ENCODE results near the gene ZSCAN10.
A peak's percentile ranks its signal among the peaks of the same experiment; 100 is the strongest.

Gene ZSCAN10

DNA sequence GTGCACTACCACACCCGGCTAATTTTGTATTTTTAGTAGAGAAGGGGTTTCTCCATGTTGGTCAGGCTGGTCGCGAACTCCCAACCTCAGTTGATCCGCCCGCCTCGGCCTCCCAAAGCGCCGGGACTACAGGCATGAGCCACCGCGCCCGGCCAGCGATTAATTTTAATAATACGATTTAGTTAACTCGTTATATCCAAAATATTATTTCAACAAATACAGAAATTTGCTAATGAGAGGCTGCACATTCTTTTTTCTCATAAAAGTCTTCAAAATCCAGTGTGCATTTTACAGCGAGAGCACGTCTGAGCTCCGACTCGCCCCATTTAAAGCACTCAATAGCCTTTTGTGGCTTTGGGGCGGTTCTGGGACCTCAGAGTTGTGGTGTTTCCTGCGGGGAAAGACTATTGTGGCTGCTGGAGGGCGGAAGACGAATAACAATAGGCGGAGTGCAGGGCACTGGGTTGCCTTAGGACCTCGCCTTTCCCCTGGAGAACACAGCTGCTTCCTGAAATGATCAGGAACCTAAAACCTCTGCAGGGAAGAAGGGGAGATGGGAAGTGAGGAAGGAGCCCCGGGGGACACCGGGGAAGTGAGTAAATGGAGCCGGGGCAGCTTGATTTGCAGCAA, 2.9 kb upstream of the ZSCAN10 start:
- no peak for DNase-seq

DNA sequence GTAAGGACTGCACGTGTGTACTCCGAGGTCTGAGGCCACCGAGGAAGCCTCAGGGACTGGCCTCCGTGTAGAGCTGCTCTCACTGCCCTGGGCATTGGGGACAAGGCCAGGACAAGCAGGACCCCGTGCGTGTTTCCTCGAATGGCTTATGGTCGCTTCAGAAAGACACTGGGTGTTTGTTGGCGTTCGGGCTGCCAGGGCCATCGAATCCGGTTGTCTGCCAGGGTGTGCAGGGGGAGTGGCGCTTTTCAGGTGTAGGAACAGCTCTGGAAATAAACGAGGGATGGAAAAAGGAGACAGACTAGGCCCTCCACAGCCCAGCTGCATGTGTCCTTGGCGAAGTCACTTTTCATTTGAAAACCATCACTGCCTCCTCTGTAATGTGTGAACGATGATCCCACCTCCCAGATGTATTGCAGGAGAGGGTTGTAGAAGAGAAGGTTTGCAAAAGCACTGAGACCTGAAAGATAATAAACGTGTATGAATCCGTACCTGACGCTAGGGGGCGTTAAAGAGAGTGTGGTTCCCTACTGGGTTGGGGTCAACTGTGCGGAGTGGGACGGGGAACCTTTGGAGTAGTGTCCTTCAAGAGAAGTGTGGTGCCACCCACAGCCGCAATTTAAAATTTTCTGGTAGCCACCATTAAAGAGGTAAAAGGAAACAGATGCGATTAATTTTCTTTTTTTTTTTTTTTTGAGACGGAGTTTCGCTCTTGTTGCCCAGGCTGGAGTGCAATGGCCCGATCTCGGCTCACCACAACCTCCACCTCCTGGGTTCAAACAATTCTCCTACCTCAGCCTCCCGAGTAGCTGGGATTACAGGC, 2.1 kb upstream of the ZSCAN10 start:
- DNase-seq = peak; percentile 43 to 45

DNA sequence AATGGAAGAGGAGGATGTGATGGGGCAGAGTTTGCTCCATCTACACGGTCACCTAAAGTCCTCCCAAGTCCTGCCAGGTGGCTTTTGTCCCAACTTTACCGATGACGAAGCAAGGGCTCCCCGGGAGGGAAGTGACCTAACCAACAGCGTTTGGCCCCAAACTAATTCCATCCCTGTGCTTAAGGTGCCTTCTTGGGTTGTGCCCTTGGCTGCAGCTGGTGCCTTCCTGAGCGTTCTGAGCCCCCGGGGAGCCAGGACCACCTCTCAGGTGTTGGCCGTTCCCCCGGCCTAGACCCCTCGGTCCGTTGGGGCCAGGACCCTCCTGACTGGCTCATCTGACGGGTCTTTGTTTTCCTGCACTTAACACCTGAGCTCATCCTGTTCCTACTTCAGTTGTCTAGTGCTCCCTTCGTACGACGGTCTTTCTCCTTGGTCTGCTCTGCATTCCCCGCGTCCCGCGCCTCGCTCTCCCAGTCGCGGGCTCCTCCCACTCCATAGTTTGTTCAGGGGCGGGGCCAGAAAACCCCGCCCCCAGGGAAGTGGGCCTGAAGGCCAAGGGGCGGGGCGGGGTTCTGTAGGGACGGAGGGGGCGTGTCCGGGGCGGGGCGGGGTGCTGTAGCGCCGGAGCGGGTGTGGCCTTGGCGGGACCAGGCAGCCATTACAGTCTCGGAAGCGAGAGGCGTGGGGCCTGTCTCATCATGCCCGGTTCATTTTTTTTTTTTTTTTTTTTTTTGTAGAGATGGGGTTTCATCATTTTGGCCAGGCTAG, 822 bp upstream of the ZSCAN10 start:
- DNase-seq = peak; percentile 84 to 86

DNA sequence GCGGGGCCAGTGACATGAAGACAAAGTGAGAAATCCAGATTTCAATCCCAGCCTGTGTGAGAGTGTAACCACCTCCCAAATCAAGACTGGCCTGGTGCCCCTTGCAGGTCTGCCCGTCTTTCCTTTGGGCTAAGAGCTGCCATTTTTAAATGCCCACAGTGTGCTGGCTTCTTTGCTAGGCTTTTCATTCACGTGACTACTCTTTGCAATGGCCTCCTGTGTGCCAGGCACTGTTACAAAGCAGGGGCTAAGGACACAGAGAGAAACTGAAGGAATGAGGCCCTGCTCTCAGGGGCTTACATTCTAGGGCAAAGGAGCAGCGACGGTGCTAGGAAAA, 269 bp upstream of the ZSCAN10 start:
- DNase-seq = no peak

DNA sequence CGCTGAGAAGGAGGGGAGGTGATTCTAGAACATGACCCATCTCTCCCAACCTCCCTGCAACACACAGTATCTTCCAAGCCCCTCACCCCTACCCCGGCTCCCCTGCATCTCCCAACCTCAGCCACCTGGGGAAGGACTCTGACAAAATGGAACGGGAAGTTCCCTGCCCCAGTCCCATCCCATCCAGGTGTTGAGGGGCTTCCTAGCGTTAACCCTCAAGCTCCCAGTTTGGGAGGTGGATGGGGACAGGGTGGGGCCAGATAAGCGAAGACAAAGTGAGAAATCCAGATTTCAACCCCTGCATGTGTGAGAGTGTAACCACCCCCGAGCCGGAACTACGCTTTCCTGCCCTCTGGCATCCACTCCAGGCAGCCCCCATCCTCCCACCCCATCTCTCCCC, 1.8 kb downstream of the ZSCAN10 start:
- DNase-seq = no peak

DNA sequence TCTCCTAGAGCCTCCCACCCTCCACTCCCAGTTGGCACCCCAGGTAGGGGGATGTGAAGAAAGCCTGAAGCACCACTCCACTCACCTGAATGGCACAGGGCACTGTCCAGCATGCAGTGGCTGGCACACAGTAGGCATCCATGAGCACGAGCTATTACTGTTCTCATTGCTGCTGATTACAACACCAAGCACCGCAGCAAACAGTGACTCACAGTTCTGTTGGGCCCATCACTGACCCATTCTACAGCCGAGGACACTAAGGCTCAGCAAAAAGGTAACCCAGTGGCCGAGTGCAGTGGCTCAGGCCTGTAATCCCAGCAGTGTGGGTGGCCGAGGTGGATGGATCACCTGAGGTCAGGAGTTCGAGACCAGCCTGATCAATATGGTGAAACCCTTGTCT, 2.7 kb downstream of the ZSCAN10 start:
- DNase-seq = no peak

DNA sequence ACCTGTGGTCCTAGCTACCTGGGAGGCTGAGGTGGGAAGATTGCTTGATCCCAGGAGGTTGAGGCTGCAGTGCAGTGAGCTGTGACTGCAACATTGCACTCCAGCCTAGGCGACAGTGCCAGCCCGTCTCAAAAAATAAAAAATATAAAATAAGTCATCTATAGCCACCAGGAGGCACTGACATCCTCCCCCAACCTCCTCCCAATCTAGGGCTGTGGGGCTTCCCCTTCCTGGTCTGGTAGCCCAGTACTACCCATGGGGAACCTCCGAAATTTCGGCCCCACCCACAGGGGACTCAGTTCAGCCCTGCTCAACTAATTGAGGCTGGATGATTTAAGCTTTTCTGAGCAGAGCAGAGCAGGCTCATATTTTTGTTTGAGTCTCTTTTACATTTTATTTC, 3.2 kb downstream of the ZSCAN10 start:
- DNase-seq = no peak

DNA sequence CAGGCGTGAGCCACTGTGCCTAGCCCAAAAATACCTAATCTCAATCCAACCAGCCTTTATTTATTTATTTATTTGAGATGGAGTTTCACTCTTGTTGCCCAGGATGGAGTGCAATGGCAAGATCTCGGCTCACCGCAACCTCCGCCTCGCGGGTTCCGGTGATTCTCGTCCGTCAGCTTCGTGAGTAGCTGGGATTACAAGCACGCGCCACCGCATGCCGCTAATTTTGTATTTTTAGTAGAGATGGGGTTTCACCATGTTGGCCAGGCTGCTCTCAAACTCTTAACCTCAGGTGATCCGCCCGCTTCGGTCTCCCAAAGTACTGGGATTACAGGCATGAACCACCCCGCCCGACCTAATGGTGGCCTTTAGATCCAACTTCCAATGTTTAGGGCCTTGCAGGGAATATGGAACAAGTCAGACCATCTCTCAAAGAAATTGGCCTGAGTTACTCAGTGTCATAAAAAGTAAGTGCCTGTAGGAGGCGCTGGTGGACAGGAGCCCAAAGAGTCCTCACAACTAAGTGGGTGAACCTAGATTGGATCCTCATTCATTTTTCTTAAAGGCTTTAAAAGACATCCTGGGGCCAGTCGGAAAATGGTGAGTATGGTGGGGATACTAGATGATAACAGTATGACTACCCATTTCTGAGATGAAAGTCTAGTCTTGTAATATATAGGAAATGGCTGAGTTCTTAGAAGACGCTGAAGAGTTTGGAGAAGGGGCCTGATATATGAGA, 4.6 kb downstream of the ZSCAN10 start:
- DNase-seq = peak in 1 of 2 experiments; percentile 33

DNA sequence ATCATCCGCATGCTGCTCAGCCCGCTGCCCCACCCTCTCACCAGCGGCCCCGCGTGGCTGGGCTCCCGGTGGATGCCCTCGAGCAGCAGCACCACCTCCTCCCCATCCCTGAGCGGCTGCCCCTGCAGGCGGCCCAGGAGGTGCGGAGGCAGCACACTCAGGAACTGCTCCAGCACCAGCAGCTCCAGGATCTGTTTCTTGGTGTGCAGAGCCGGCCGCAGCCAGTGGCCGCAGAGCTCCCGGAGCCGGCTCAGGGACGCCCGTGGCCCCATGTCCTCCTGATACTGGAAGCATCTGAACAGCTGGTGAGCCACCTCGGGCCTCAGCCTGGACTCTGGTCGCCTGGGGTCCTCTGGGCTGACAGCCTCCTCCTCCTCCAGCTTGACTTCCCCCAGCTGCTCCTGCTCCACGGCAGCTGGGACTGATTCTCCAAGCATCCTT, 6.6 kb downstream of the ZSCAN10 start:
- DNase-seq = no peak

DNA sequence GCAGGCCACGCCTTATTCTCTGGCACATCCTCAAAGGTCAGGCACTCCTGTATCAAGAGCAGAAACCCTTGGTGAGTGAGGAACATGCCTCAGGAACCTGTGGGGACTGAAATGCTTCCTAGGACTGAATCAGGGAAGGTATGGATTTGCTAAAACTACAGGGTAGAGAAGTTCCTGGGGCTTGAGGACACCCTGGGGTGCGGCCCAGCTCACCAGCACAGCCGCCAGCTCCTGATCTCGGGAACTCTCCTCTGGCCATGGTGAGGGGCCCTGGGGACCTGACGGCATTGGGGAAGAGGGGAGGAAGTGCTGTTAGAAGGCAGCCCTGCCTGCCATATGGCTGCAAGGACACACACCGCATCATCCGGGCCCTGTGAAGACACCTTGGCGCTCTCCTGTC, 7.5 kb downstream of the ZSCAN10 start:
- no peak for DNase-seq

DNA sequence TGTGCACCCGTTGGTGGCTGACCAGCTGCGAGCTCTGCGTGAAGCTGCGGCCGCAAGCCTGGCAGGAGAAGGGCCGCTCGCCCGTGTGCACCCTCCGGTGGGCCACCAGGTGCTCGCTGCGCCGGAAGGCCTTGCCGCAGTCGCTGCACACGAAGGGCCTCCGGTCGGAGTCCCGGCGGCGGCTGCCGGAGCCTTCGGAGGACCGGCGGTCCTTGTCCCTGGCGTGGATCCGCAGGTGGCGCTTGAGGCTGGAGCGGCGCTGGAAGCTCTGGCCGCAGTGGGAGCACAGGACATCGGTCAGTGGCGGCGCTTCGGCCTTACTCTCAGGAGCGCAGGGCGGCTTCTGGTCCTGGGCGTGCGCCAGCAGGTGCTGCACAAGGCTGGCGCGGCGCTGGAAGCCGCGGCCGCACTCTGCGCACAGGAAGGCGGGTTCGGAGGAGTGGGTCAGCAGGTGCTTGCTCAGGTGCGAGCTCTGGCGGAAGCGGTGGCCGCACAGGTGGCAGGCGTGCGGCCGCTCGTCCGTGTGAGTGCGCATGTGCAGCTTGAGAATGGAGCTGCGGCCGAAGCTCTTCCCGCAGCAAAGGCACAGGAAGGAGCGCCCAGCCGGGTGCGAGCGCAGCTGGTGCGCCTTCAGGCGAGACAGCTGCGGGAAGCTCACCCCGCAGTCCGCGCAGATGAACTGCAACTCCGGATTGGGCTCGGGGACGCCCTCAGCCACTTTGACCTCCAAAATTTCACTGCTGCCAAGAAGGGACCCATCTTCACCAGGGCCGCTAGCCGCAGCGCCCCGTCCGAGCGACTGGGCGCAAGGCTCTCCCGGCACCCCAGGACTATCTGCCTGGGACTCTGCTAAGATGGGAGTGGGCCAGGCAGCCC, 9.1 kb downstream of the ZSCAN10 start:
- DNase-seq = peak; percentile 36 to 37

DNA sequence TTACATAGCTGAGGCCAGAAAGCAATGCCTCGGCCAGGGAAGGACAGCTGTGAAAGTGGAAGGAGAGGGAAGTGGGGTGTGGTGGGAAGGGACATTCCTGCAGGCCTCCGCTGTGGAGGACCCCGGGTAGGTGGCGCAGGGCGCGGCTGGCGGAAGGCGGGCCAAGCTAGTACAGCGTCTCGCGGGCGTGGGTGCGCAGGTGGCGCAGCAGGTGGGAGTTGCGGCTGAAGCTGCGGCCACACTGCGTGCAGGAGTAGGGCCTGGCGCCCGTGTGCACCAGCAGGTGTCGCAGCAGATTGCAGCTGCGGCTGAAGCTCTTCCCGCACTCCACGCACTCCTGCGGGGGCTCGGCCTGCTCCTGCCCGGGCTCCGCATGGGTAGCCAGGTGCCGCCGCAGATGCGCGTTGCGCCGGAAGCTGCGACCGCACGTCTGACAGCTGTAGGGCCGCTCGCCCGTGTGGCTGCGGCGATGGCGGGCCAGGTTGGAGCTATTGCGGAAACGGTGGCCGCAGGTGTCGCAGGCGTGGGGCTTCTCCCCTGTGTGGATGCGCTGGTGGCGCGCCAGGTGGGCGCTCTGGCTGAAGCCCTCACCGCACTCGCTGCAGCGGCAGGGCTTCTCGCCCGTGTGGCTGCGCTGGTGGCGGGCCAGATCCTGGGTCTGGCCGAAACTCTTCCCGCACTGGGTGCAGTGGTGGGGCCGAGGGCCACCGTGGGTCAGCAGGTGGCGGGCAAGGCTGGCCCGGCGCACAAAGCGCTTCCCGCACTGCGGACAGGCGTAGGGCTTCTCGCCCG, 10.0 kb downstream of the ZSCAN10 start:
- DNase-seq = no peak

DNA sequence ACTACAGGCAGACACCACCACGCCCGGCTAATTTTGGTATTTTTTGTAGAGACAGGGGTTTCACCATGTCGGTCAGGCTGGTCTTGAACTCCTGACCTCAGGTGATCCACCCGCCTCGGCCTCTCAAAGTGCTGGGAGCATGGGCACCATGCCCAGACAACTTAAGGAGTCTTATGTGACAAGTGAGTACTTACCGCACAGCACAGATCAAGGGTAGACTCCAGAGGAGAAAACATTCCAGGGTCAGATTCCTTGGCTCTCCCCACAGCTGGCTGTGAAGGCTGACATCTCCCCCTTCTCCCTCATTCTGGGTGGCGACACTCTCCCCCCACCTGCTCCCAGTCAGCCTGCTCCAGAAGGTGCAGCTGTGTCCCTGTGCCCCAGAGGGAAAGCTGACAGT, 10.6 kb downstream of the ZSCAN10 start:
- no peak for DNase-seq

DNA sequence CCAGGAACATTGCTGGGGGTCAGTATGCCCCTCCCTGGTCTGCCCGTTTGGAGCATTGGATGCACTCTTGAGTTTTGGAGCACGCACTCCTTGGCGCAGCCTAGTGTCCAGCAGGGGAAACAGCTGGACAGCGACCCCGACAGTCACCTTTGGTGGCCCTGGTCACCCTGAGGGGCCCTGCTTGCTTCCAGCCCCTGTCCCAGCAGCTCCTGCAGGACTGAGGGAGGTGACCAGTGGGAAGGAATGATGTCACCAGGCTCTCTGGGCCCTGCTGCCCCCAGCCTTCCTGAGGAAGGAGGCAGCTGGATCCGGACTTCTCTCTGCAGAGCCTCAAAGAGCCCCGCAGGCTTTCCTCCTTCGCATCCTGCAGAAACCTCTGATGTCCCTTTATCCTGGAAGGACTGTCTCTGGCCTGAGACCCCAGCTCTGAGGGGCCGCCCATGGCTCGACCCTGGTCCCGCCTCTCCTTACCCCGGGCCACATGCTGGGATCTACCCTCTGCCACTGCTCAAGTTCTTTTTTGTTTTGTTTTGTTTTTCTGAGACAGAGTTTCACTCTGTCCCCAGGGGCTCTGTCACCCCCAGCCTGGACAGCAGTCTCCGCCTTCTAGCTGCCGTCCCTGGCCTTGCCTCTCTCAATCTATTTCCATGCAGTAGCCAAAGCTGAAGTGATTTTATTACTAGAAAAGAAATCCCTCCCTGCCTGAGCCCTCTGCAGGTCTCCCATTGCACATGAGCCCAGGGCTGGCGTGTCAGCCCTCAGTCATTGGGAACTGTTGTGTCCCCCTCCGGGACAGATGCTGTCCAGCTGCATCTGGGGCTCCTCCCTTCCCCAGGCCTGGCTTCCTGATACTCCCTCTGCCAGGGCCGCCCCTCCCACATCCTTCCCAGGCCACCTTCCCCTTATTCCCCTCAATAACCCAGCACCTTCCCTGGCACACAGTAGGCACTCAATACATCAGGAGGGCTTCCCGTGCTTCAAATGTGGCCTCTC, 11.6 kb downstream of the ZSCAN10 start:
- DNase-seq = no peak

DNA sequence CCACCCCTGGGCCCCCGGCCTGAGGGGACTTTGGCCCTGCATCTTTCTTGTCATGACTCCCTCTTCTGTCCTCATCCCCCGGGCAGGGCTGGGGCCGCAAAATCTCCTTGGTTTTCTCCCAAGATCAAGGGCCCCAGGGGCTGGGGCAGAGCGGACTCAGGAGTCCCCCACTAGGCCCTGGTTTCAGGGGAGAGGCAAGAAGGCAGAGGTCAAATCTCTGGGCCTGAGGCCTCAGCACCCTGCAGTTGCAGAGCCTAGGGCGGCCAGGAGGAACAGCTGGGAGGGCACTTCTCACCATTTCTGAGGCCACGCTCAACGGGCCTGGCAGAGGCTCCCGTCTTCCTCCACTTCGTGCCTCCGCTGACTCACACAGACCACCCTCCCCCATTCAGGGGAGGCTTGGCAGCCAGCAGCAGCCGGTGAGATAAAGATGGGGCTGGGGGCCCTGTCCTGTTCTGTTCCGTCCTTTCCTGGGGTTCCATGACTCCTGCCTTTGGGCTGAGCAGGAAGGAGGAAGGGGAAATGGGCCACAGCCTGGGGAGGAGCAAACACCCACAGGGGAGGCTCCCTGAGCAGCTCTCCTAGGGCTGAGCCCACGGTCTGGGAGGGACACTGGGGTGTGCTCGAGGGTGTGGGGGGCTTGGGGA, 12.4 kb downstream of the ZSCAN10 start:
- DNase-seq = no peak

DNA sequence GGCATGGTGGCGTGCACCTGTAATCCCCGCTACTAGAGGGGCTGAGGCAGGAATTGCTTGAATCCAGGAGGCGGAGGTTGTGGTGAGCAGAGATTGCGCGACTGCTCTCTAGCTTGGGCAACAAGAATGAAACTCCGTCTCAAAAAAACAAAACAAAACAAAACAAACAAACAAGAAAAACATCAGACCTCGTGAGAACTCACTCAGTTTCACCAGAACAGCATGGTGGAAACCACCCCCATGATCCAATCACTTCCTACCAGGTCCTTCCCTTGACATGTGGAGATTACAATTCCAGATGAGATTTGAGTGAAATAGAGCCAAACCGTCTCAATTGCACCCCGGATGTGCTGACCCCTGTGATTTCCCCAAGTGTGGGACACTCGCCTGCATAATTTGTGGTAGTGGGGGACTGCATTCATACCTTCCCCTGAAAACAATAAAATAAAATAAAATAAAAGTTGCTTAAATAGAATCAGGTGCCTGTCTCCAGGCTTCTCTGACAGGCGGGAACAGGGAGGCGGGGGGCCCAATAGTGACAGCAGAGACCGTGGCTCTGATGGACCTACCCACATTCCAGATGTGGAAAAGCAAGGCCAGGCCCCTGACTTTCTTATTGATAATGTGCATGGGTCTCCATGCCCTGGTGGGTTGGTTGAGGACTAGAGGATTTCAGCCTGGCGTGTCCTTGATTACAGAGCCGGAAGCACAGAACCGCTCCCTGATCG, 13.1 kb downstream of the ZSCAN10 start:
- DNase-seq = no peak

DNA sequence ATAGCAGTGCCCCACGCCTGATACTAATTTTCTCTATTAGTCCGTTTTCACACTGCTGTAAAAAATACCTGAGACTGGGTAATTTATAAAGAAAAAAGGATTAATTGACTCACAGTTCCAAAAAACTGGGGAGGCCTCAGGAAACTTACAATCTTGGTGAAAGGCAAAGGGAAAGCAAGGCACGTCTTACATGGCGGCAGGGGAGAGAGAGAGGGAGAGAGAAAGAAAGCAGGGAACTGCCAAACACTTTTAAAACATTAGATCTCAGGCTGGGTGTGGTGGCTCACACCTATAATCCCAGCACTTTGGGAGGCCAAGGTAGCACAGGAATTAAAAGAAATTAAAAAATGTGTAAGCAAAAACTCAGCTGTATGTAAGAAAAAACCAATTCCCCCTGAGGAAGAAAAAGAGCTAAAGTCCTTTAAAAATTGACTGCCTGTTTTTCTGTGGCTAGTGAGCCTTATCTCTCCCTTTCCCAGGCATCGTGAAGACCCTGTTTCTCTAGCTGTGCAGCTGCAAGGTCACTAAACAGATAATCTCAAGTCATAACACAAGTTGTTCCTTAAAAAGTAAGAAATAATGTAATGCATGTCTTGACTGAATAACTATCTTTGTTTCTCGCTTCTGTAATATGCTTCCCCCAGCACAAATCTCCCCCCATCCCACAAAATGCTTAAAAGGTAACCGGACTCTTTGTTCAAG, 14.0 kb downstream of the ZSCAN10 start:
- DNase-seq = no peak

DNA sequence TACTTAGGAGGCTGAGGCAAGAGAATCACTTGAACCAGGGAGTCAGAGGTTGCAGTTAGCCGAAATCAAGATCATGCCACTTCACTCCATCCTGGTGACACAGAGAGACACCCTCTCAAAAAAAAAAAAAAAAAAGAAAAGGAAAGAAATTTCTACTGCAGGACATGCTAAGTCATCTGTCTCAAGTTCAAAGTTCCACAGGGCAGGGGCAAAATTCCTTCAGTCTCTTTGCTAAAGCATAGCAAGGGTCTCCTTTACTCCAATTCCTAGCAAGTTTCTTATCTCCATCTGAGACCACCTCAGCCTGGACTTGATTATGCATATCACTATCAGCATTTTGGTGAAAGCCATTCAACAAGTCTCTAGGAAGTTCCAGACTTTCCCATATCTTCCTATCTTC, 14.6 kb downstream of the ZSCAN10 start:
- no peak for DNase-seq

Data from SHP77 (cell line).